HEK293T (cell line): ENCODE results near the gene GLDN.

Source experiments
- ARNT ChIP-seq: fragments of 450-650 bp; IDR thresholded peaks from 2 replicates; pipeline ENCODE4 v1.6.1; 2017; ENCODE audit warnings: mild to moderate bottlenecking
- ELF4 ChIP-seq: fragments of 450-650 bp; IDR thresholded peaks from 2 replicates; pipeline ENCODE4 v1.6.1; 2017; ENCODE audit warnings: antibody characterized with exemption
- FOXM1 ChIP-seq: fragments of 450-650 bp; IDR thresholded peaks from 2 replicates; pipeline ENCODE4 v1.6.1; 2017; ENCODE audit warnings: mild to moderate bottlenecking, borderline replicate concordance
- L3MBTL2 ChIP-seq: fragments of 450-650 bp; conservative IDR thresholded peaks from 2 replicates; pipeline ENCODE4 v1.6.1; 2016; ENCODE audit warnings: mild to moderate bottlenecking
- LEF1 ChIP-seq: fragments of 450-650 bp; IDR thresholded peaks from 2 replicates; pipeline ENCODE4 v1.6.1; 2017; ENCODE audit warnings: mild to moderate bottlenecking, borderline replicate concordance
- NFRKB ChIP-seq: fragments of 450-650 bp; IDR thresholded peaks from 2 replicates; pipeline ENCODE4 v1.6.1; 2016; ENCODE audit warnings: mild to moderate bottlenecking, moderate library complexity
- SUZ12 ChIP-seq: fragments of 450-650 bp; IDR thresholded peaks from 2 replicates; pipeline ENCODE4 v1.6.1; 2016; ENCODE audit warnings: mild to moderate bottlenecking
- TF ChIP-seq, protein P1 (sequence below): fragments of 450-650 bp; IDR thresholded peaks from 2 replicates; pipeline ENCODE4 v1.6.1; 2016

DNA sequence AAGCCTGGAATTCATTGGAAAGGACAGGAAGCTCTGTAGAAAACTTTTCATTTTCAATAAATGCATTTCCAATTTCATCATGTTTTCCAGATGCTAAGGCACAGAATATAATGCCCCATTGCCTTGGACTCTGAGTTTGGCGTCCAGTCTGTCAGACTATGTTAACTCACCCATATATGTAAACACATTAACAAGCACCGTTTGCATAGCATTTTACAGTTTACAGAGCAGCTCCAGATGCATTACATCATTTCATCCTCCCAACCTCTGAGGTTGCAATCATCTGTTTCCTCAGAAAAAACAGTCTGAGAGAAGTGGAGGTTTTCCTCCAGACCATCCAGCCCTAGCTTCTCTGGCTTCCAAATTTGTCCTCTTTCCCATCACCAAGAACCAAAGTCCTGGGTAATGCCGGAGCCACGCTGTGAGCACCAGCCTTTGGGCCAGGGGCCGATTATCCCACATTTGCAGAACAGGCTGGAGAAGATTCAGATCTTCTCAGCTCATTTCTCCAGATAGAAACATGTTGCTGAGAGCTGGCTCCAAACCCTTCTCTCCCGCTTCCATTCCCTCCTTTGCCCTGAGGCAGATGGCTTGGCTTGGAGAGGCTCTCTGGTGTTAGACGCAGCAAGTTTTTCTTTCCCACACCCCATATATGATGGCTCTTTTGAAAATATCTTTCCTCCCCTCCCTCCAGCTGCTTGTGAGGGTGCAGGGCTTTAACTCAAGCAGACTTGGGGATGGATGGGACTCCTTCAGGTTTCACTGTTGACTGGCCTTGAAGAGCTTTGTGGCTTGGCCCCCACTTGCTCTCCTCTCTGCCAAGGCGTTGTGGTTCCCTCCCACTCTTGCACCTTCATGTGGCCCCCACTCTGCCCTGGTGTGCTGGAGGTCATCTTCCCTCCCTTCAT lies 29.0 kb upstream of the GLDN start:
- TF ChIP-seq NFRKB: no peak
- TF ChIP-seq L3MBTL2: no peak
- TF ChIP-seq LEF1: no peak
- TF ChIP-seq ELF4: no peak
- no peak for TF ChIP-seq SUZ12
- TF ChIP-seq FOXM1: no peak
- TF ChIP-seq, protein P1, sequence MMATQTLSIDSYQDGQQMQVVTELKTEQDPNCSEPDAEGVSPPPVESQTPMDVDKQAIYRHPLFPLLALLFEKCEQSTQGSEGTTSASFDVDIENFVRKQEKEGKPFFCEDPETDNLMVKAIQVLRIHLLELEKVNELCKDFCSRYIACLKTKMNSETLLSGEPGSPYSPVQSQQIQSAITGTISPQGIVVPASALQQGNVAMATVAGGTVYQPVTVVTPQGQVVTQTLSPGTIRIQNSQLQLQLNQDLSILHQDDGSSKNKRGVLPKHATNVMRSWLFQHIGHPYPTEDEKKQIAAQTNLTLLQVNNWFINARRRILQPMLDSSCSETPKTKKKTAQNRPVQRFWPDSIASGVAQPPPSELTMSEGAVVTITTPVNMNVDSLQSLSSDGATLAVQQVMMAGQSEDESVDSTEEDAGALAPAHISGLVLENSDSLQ: no peak
- TF ChIP-seq ARNT: no peak
